Neural cell (in vitro differentiated cells): Measurements from ENCODE around the gene MTFMT.

Experiments used
- EZH2 ChIP-seq: fragments of 200-600, 300-800 bp; shearing (Covaris generic), sonication (generic); IDR thresholded peaks from 2 replicates; pipeline ENCODE4 v1.6.1; 2014; ENCODE audit warnings: antibody characterized with exemption, low read length, borderline replicate concordance, mild to moderate bottlenecking; ENCODE audit not compliant: insufficient read depth, poor library complexity, severe bottlenecking
- POLR2AphosphoS5 ChIP-seq: IDR thresholded peaks from 2 replicates; pipeline ENCODE4 v1.6.1; 2012
- SMC3 ChIP-seq: fragments of 450-650 bp; conservative IDR thresholded peaks from 2 replicates; pipeline ENCODE4 v1.6.1; 2014; ENCODE audit warnings: antibody characterized with exemption, mild to moderate bottlenecking, moderate library complexity; ENCODE audit not compliant: poor library complexity
- TF ChIP-seq, protein P1 (sequence below): fragments of 450-650 bp; IDR thresholded peaks from 2 replicates; pipeline ENCODE4 v1.5.1; 2014; ENCODE audit warnings: antibody characterized with exemption, mild to moderate bottlenecking, moderate library complexity; ENCODE audit not compliant: poor library complexity, severe bottlenecking
- TF ChIP-seq, protein P2 (sequence below): IDR thresholded peaks from 2 replicates; pipeline ENCODE4 v1.6.1; 2012; ENCODE audit warnings: borderline replicate concordance

DNA sequence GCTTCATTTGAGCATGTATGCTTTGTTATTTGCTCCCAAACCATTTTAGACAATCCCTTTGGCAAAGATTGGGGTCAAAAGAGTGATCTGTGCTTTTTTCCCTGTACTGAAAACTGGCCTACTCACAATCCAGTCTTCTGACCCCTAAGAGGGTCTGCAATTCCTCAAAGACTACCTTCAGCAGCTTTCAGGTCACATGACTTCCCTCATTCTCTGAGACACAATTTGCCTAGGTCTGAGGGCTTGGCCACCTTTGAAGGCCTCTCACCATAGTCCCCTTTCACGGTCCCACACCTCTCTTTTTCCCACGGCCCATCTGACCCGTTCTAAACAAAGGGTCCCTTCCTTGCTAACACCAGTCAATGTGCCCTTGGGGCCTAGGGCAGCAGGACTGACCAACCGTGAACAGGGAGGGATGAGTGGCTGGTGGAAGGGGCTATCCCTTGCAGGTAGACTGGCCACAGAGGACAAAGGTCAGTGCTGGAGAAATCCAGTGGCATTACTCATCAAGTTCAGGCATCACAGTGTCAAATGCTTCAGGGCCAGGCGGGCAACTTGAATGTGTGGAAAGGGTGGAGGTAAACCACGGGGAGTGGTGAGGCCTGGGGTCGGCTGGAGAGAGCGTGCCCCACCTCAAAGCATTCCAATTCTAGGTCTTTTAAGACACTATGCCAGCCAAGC, 27.6 kb upstream of the MTFMT start:
- TF ChIP-seq, protein P1, sequence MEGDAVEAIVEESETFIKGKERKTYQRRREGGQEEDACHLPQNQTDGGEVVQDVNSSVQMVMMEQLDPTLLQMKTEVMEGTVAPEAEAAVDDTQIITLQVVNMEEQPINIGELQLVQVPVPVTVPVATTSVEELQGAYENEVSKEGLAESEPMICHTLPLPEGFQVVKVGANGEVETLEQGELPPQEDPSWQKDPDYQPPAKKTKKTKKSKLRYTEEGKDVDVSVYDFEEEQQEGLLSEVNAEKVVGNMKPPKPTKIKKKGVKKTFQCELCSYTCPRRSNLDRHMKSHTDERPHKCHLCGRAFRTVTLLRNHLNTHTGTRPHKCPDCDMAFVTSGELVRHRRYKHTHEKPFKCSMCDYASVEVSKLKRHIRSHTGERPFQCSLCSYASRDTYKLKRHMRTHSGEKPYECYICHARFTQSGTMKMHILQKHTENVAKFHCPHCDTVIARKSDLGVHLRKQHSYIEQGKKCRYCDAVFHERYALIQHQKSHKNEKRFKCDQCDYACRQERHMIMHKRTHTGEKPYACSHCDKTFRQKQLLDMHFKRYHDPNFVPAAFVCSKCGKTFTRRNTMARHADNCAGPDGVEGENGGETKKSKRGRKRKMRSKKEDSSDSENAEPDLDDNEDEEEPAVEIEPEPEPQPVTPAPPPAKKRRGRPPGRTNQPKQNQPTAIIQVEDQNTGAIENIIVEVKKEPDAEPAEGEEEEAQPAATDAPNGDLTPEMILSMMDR, result no peak
- TF ChIP-seq, protein P2, sequence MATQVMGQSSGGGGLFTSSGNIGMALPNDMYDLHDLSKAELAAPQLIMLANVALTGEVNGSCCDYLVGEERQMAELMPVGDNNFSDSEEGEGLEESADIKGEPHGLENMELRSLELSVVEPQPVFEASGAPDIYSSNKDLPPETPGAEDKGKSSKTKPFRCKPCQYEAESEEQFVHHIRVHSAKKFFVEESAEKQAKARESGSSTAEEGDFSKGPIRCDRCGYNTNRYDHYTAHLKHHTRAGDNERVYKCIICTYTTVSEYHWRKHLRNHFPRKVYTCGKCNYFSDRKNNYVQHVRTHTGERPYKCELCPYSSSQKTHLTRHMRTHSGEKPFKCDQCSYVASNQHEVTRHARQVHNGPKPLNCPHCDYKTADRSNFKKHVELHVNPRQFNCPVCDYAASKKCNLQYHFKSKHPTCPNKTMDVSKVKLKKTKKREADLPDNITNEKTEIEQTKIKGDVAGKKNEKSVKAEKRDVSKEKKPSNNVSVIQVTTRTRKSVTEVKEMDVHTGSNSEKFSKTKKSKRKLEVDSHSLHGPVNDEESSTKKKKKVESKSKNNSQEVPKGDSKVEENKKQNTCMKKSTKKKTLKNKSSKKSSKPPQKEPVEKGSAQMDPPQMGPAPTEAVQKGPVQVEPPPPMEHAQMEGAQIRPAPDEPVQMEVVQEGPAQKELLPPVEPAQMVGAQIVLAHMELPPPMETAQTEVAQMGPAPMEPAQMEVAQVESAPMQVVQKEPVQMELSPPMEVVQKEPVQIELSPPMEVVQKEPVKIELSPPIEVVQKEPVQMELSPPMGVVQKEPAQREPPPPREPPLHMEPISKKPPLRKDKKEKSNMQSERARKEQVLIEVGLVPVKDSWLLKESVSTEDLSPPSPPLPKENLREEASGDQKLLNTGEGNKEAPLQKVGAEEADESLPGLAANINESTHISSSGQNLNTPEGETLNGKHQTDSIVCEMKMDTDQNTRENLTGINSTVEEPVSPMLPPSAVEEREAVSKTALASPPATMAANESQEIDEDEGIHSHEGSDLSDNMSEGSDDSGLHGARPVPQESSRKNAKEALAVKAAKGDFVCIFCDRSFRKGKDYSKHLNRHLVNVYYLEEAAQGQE, result no peak
- no peak for TF ChIP-seq POLR2AphosphoS5
- no peak for TF ChIP-seq SMC3
- no peak for TF ChIP-seq EZH2
